Activated naive CD8-positive, alpha-beta T cell treated with anti-CD3 and anti-CD28 coated beads, Interleukin-2, amount 10 ng/mL, durations not matched to agents 7 days and 5 days (primary cell): ENCODE results near the gene SLX9. TPM values are rescaled to one million over a fixed set of nuclear protein-coding genes. Genes with fewer than 3 reads are reported as not detected.

ENCODE experiments used
- ATAC-seq: fragments of 150-1000 bp; cut with Tn5 transposase; one replicate; pipeline ENCODE4 v1.10.0; 2021; ENCODE audit warnings: low read depth, moderate library complexity
- POLR2A ChIA-PET: fragments of 350-600 bp; sonication (Branson Sonifier 250); formaldehyde crosslinking; loops from one replicate; lab custom pipeline; 2021; ENCODE audit warnings: antibody characterized with exemption; lab: Charles Lee
- DNase-seq: peaks from one replicate; pipeline ENCODE4 v3.0.0; 2021
- H3K27ac Mint-ChIP-seq: one replicate; pipeline ENCODE4 v1.8.0; 2022; ENCODE audit warnings: mild to moderate bottlenecking, mixed read lengths
- H3K27me3 Mint-ChIP-seq: one replicate; pipeline ENCODE4 v1.8.0; 2022; ENCODE audit warnings: mild to moderate bottlenecking, moderate library complexity, mixed read lengths
- H3K36me3 Mint-ChIP-seq: one replicate; pipeline ENCODE4 v1.8.0; 2021; ENCODE audit warnings: mild to moderate bottlenecking, mixed read lengths
- H3K4me1 Mint-ChIP-seq: one replicate; pipeline ENCODE4 v1.8.0; 2021; ENCODE audit warnings: mixed read lengths
- H3K4me3 Mint-ChIP-seq: one replicate; pipeline ENCODE4 v1.8.0; 2022; ENCODE audit warnings: mild to moderate bottlenecking, moderate library complexity, mixed read lengths
- H3K9me3 Mint-ChIP-seq: one replicate; pipeline ENCODE4 v1.8.0; 2021; ENCODE audit warnings: mixed read lengths
- total RNA-seq, 2 experiments: library from RNA; stranded (reverse); gene quantifications; one replicate each; pipeline ENCODE4 v1.2.3, GENCODE V29; 2021

SLX9 gene
- total RNA-seq, 2 experiments from 2014 or later, result 44.2 to 44.3 TPM

DNA sequence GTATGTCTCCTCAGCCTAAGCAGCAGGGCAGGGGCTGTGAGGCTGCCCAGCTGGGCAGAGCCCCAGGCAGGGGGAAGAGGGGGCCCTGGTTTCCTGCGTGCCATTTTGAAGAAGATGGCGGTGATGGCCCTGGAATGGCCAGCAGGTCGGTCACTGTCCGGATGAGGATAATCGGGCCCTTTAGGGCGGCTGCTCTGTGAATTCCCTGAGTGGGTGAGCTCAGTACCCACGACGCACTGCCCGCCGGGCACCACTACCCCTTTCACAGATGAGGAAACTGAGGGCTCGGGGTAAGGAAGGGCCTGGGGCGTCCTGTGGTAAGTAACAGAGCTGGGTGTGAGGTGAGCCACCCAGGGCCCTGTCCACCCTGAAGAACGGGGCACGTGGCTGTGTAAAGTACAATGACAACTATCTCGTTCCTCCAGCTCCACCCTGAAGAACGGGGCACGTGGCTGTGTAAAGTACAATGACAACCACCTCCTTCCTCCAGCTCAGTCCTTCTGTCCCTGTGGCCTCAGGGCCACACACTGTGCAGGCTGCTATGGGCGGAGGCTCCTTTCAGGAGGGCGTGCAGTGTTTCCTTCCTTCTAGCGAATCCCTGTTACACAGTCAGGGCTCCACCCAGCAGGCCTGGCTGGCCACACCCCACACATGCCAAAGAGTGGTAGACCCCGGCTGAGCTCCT, 42.4 kb upstream of the SLX9 start:
- peak; percentile 16 for ATAC-seq
- H3K27me3 Mint-ChIP-seq, result no peaks in the 10 kb centered on the region
- H3K9me3 Mint-ChIP-seq, result no peaks in the 10 kb centered on the region
- DNase-seq, result no peak
- H3K27ac Mint-ChIP-seq, result no peak overlapping the region
- H3K36me3 Mint-ChIP-seq, result peaks cover 26% of the 10 kb centered on the region
- no peak overlapping the region for H3K4me3 Mint-ChIP-seq
- POLR2A ChIA-PET, result interaction anchor here (0.7 to 4.8 kb wide), 2 partner anchors 24 to 35 kb away, joined by 4 to 27 read pairs; partner anchors contain the start of gene PTTG1IP
- peaks cover 6% of the 10 kb centered on the region for H3K4me1 Mint-ChIP-seq

DNA sequence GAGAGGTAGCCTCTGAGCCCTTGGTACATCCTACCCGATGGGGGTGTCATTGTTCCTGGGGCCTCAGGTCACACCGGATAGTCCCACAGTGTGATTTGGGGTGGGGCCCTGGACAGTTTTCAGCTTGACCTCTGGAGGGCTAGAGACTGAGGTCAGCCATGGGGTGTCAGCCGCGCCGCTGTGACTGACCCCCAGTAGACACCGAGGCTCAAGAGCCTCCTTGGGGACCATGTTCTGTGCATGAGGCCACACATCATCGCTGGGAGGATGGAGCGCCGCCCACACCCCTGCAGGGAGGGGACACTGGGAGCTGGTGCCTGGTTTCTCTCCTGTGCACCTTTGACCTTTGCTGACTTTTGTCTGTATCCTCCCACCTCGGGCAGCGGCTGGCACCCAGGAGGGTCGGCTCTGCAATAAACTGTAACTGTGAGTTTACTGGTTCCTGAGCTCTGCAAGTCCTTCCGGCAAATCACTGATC, 41.8 kb upstream of the SLX9 start:
- POLR2A ChIA-PET, result interaction anchor here (0.6 to 4.8 kb wide), 4 partner anchors 21 to 35 kb away, joined by 3 to 27 read pairs (median 4); partner anchors contain the start of gene PTTG1IP
- Mint-ChIP-seq H3K4me3 (no peak overlapping the region), H3K27ac (no peak overlapping the region), H3K27me3 (no peaks in the 10 kb centered on the region), H3K4me1 (peaks cover 1% of the 10 kb centered on the region), H3K36me3 (peaks cover 32% of the 10 kb centered on the region), H3K9me3 (no peaks in the 10 kb centered on the region)
- DNase-seq (no peak), ATAC-seq (no peak)

DNA sequence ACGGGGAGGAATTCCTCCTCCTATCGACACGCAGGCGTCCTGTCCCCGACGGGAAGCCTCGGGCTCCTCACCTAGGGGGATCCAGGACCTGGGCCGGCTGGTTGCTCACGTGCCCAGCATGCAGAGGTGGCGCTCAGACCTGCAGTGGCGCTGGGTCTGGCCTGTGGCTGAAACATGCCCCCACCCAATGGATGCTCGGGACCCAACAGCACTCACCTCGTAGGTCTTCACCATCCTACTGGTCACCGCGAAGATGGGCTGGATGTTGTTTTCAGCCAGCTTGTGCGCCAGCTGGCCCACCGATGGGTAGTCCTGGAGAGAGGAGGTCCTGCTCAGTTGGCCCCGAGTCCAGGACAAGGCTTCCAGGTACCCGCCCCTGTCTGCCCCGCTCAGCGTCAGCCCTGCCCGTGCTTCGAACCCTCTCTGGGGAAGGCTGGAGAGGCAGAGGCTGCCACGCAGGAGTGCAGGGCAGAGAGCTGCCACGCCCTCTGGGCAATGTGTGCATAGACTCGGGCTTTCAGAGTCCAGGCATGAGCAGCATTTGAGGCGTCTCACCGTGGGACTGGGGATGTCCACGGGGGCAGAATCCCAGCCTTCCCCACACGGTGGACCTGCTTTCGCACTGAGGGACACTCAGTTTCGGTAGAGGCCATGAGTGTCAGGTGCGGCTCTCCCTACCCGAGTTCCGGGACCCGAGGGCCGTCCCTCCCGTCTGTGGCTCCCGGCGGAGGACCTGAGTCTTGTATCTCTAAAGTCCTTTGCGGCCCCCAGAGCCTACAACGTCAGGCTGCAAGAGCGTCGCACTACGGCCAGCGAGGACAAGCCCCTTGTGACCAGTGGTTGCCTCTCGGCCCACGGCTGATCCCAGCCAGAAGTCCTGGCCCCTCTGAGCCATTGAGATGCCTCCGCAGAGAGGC, 40.7 kb upstream of the SLX9 start:
- Mint-ChIP-seq H3K9me3 (no peaks in the 10 kb centered on the region), H3K36me3 (peaks cover 36% of the 10 kb centered on the region), H3K27me3 (no peaks in the 10 kb centered on the region), H3K4me1 (peaks cover 1% of the 10 kb centered on the region), H3K27ac (no peak overlapping the region), H3K4me3 (no peak overlapping the region)
- DNase-seq, result no peak
- ATAC-seq, result no peak
- POLR2A ChIA-PET, result interaction anchor here (0.6 to 1.4 kb wide), 2 partner anchors 20 to 33 kb away, joined by 3 read pairs; no protein-coding TSS in a partner anchor

DNA sequence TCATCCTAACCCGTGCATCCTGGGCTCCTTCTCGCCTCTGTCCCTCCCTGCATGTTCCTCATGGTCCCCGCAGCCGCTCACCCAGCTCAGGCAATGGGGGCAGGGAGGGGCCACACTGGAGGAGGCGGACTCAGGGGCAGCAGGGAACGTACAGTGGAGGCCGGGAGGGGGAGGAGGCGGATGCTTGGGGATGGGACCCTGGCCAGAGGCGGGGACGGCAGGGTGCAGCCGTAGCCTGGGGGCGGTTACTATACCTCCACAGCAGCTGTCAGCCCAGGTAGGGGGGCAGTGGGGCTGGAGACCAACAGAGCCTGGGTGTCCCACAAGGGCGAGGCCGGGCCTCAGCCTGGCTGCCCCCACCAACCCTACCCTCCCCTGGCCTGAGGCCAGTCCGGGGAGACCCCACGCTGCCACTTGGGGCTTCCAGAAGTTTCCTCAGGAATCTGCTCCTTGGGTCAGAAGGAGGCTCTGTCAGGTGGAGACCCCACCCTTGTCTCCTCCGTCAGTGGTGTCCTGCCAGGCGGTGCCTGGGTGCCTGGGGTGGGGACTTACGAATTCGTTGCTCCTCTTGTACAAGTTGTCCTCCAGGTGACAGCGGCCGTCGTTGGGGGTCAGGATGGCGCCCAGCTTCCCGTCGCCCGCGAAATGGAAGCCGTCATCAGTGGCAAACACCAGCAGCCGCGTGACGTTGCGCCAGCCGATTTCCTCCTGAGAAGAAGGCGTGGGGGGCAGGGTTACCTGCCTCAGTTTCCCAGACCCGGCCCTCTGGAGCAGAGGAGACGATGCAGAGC, 39.9 kb upstream of the SLX9 start:
- Mint-ChIP-seq H3K27me3 (no peaks in the 10 kb centered on the region), H3K27ac (no peak overlapping the region), H3K4me1 (peaks cover 7% of the 10 kb centered on the region), H3K9me3 (no peaks in the 10 kb centered on the region), H3K4me3 (no peak overlapping the region), H3K36me3 (peaks cover 42% of the 10 kb centered on the region)
- DNase-seq, result no peak
- POLR2A ChIA-PET, result interaction anchor here (1.4 kb wide), 1 partner anchor 32 kb away, joined by 3 read pairs; no protein-coding TSS in a partner anchor
- no peak for ATAC-seq

DNA sequence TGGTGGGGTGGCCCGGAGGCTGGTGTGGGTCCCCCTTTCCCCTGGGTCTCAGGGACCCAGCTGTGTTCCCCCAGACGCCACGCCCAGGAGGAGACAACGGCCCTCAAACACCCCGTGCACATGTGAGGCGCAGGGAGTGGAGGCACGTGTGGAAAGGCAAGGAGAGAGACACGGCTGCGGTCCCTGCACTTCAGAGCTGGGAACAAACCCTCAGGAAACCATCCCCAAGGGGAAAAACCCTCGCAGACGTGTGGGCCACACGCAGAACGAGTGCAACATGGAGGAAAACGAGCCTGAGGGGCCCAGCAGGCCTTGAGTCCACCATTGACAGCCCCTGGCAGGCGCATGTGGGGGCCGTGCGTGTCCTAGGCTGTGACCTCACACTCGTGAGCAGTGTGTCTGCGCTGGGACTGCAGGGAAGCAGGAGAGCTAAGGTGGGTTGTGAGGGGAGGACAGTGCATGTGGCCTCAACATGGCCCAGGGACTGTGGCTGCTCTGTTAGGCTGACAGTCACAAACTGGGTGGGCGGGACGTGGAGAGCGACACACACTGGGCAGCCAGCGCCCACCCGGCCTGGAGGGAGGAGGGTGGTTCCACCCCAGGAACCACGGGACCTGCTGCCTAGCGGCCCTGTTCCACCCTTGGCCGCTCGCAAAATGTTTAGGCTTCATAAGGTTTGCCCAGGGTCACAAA, 39.1 kb upstream of the SLX9 start:
- no peak overlapping the region for H3K4me3 Mint-ChIP-seq
- DNase-seq, result no peak
- peaks cover 7% of the 10 kb centered on the region for H3K4me1 Mint-ChIP-seq
- H3K27ac Mint-ChIP-seq, result no peak overlapping the region
- H3K27me3 Mint-ChIP-seq, result no peaks in the 10 kb centered on the region
- H3K9me3 Mint-ChIP-seq, result no peaks in the 10 kb centered on the region
- POLR2A ChIA-PET, result no interaction called here
- peaks cover 40% of the 10 kb centered on the region for H3K36me3 Mint-ChIP-seq
- no peak for ATAC-seq

DNA sequence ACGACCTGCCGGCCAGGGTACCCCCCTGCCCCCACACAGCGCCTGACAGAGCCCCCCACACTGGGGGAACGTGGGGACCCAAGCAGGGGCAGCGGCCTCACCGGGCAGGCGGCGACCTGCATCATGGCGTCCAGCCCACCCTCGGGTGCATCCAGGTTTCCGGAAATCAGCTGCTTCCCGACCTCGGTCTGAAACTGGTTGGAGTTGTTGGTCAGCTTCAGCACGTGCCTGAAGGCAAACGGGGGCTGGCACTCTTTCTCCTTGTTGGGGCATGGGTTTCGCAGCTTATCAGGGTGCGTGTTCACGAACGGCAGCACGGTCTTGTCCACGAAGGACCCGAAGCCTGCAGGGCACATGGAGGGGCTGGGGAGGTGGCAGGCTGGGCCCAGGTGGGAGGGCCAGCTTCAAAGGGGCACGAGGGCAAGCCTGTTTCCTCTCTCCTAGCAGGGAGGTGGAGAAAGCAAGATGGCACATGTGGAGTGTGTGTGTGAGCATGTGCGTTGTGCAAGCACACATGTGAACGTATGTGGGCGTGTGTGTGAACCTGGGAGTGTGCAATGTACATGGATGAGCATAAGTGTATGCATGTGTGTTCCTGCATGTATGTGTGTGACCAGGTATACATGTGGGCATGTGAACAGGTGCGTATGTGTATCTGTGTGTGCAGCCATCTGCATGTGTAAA, 38.3 kb upstream of the SLX9 start:
- no peaks in the 10 kb centered on the region for H3K9me3 Mint-ChIP-seq

DNA sequence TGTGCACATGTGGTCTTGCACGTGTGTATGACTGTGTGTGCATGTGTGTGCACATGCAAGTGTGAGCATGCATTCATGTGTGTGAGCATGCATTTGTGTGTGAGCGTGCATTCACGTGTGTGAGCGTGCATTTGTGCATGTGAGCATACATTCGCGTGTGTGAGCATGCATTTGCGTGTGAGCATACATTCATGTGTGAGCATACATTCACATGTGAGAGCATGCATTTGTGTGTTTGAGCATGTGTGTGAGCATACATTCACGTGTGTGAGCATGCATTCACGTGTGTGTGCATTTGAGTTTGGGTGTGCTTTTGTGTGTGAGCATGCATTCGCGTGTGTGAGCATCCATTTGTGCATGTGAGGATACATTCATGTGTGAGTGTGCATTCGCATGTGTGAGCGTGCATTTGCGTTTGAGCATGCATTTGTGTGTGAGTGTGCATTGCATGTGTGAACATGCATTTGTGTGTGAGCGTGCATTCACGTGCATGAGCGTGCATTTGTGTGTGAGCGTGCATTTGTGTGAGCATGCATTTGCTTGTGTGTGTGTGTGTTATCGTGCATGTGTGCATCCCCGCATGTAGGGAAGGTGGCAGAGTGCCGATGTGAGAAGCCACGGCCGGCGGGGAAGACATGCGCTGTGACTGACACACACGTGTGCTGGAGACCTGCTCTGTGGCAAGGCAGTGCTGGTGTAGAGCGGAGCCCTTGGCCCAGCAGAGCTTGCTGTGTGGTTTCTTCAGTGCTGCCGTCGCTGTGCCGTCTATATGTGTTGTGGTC, 37.4 kb upstream of the SLX9 start:
- Mint-ChIP-seq H3K27ac (no peak overlapping the region), H3K4me1 (peaks cover 8% of the 10 kb centered on the region), H3K9me3 (no peaks in the 10 kb centered on the region), H3K27me3 (no peaks in the 10 kb centered on the region), H3K4me3 (no peak overlapping the region), H3K36me3 (peaks cover 42% of the 10 kb centered on the region)
- ATAC-seq (no peak), DNase-seq (no peak)
- POLR2A ChIA-PET, result no interaction called here

More for the DNA sequence above, 38.3 kb upstream of the SLX9 start:
- Mint-ChIP-seq H3K4me1 (peaks cover 8% of the 10 kb centered on the region), H3K27ac (no peak overlapping the region), H3K36me3 (peaks cover 42% of the 10 kb centered on the region), H3K27me3 (no peaks in the 10 kb centered on the region), H3K4me3 (no peak overlapping the region)
- DNase-seq (no peak), ATAC-seq (no peak)
- POLR2A ChIA-PET, result no interaction called here

DNA sequence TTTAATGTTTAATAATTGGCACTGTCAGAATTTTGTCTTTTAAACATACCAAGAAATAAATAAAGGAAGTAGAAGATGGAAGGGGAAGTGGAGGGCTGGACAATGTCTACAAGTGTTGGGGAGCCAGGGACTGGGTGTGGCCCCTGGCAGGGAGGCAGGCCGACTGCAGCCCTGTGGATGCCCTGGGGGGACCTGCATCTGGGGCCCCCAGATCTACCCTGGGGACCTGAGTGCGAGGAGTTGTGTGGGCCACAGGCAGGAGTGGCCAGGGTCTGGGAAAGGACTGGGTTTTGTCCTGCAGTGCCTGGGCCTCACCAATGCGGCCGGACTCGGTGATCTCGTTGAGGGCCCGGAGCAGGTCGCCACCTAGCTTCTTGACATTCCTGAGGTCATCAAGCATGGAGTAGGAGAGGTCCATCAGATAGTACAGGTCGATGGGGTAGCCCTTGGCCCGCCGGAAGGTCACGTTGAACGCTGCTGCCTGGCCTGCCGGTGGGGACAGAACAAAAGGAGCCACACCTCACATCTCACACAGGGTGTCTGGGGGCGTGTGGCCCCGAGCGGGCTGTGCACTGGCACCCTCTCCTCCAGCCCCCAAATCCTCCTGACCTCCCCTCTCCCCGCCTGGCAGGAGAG, 36.7 kb upstream of the SLX9 start:
- Mint-ChIP-seq H3K36me3 (peaks cover 42% of the 10 kb centered on the region), H3K9me3 (no peaks in the 10 kb centered on the region), H3K27me3 (no peaks in the 10 kb centered on the region), H3K4me1 (peaks cover 8% of the 10 kb centered on the region), H3K27ac (no peak overlapping the region), H3K4me3 (no peak overlapping the region)
- POLR2A ChIA-PET, result no interaction called here
- DNase-seq (no peak), ATAC-seq (no peak)

DNA sequence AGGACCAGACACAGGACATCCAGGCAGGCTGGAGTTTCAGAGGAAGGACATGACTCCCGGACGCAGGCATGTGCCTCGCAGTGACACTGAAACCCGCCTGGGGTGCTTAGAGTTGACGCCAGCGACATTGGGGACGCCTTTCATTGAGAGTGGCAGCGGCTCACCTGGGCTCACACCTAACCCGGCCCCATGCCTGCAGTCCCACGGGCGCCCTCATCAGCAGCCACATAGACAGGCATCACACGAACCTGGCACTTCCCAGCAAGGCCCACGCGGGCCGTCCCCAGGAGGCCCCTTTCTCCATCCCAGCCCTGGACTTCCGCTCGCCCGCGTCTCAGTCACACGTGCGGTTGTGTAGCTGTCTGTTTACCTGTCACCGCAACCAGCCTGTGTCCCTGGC, 36.1 kb upstream of the SLX9 start:
- no peaks in the 10 kb centered on the region for H3K27me3 Mint-ChIP-seq
- H3K27ac Mint-ChIP-seq, result no peak overlapping the region
- peaks cover 41% of the 10 kb centered on the region for H3K36me3 Mint-ChIP-seq
- DNase-seq (no peak), ATAC-seq (no peak)
- no peak overlapping the region for H3K4me3 Mint-ChIP-seq
- H3K9me3 Mint-ChIP-seq, result no peaks in the 10 kb centered on the region
- peaks cover 11% of the 10 kb centered on the region for H3K4me1 Mint-ChIP-seq
- POLR2A ChIA-PET, result no interaction called here

DNA sequence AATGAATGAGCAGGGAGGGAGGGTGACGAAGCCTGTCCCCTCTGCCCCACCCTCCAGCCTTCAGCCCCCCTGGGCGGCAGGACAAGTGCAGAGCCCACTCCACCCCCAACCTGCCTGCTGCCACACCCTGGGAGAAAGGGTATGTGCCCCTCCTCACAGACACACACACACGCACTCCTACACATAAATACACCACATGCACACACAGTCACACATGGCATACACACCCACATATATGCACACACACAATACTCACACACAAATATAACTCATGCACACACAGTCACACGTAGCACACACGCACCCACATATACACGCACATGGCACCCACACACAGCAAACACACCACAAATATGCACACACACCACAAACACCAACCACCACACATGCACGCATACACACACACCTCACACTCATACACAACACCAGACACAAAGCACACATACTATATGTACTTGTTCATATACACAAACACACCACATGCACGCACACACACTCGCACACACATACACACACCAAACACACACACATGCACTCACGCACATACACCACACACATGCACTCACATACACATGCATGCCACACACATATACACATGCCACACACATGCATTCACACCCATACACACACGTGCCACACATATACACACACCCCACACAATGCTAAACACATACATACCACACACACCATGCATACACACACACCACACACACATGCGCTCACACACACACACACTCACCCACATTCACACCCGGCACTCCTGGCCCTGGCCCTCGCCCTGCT, 35.5 kb upstream of the SLX9 start:
- H3K4me1 Mint-ChIP-seq, result peaks cover 13% of the 10 kb centered on the region
- ATAC-seq (no peak), DNase-seq (no peak)
- no peaks in the 10 kb centered on the region for H3K9me3 Mint-ChIP-seq
- H3K4me3 Mint-ChIP-seq, result no peak overlapping the region
- peak overlapping the region; percentile 57 for H3K27ac Mint-ChIP-seq
- peaks cover 44% of the 10 kb centered on the region for H3K36me3 Mint-ChIP-seq
- POLR2A ChIA-PET, result no interaction called here
- no peaks in the 10 kb centered on the region for H3K27me3 Mint-ChIP-seq
